G401 (cell line): ENCODE measurements around the gene ZGPAT. TPM values are rescaled to one million over a fixed set of nuclear protein-coding genes. Genes with fewer than 3 reads are reported as not detected.
"Not testable (repeated sequence)": the region's sequence is repeated elsewhere in the genome, so short reads cannot be mapped to it uniquely, and the experiment has no call there.

Experiments used
- DNase-seq: peaks from one replicate; pipeline ENCODE4 v3.0.0-alpha.2; 2015; ENCODE audit warnings: low spot score
- in situ Hi-C: cut with HindIII; loops from 2 replicates; pipeline ENCODE4 v1.10.0; 2016; ENCODE audit warnings: low sequenced_read_pairs, mixed read lengths
- total RNA-seq: library from RNA; depleted of rRNA; stranded (reverse); fragments of >200 nt; shearing (Covaris generic); gene quantifications from 2 replicates; pipeline ENCODE4 v1.2.3, GENCODE V29; 2014

Gene ZGPAT
- total RNA-seq, 1 experiment from 2014 or later = 52.7 TPM

DNA sequence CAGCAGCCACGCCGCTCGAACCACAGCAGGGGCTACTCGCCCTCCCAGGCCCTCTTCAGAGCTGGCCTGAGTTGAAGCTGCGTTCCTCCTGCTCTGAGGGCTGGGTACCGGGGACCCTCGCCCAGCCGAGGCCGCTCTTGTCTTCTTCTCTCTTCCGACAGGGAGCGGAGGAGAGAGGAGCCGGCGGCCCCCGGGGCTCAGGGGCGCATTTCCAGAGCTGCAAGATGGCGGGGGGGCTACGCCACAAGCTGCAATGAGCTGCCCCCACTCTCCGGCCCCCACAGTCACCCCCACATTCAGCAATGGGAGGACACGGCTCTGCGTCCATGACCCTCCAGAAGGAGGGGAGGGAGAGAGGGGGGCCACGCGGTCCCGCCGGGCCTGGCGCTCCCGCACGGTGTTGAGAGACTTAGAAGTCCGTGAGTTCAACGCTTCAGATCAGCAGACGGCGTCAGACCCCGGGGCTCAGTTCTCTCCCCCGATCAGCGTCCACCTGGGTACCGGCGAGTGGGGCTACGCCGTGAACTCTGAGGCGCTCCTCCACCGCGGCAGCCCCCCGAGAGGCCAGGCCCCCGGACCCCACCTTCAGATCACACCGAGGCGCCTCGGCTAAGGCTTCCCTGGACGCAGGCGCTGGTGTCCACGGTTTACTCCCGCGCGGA is 63.3 kb downstream of the ZGPAT start:
- no peak for DNase-seq
- in situ Hi-C loops = no loop called here

DNA sequence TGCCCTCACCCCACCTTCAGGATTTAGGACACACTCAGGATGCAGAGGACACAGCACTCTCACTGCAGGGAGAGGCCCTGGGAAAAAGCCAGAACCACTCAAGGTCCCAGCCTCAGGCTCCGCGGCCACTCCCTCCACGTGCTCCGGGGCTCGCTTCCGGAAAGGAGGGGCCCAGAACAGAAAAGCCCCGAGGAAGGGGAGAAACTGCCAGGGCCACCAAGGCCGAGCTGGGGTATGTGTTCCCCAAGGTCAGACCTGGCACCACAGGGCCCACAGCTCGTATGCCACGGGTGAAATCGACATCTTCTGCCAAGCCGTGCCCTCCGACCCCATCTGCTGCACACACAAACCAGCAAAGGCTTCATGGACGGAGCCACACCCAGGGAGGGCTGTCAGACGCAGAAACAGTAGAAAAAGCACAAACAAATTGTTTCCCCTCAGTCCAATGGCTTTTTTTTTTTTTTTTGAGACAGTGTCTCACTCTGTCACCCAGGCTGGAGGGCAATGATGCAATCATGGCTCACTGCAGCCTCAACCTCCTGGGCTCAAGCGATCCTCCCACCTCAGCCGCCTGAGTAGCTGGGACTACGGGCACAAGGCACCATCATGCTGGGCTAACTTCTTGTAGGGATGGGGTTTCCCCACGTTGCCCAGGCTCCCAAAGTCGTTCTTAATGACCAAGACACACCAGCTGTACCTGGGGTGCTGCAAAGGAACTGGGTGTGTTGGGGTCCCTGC is 65.1 kb downstream of the ZGPAT start:
- in situ Hi-C loops = no loop called here
- DNase-seq = peak; percentile 32

DNA sequence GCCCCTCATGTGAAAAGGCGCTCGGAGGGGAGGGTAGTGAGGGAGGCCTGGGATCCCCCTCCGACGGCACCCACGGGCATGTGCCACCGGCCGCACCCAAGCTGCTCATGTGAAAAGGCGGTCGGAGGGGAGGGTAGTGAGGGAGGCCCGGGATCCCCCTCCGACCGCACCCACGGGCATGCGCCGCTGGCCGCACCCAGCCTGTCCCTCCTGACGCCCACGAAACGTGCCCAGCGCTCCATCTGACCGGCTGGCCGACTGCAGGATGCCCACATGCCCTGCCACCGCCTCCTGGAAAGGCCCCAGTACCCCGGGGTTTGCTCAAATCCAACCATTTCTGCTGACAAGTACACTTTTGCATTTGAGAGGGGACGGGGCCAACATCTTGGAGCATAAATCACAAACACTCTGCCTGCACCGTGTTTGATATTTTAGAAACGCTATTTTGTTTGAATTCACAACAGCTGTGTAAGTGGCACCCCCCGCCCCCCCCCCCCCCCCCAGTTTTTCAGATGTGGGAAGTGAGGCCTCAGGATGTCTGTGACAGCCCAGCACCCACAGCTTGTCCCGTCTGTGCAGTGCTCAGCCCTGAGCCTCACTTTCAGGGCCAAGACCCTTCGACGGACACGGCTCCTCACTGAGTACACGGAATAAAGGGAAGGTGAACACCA is 65.9 kb downstream of the ZGPAT start:
- in situ Hi-C loops = no loop called here
- peak; percentile 46 for DNase-seq

GRCh38 chr20:63774306-63774705 is 66.5 kb downstream of the ZGPAT start:
- in situ Hi-C loops = no loop called here
- DNase-seq = peak; percentile 48

GRCh38 chr20:63775096-63775978 is 67.5 kb downstream of the ZGPAT start:
- peak; percentile 63 for DNase-seq
- in situ Hi-C loops = no loop called here

GRCh38 chr20:63776875-63777274 is 69.0 kb downstream of the ZGPAT start:
- DNase-seq, in situ Hi-C loops: not testable (repeated sequence)

GRCh38 chr20:63777614-63778013 is 69.8 kb downstream of the ZGPAT start:
- in situ Hi-C loops = no loop called here
- no peak for DNase-seq

DNA sequence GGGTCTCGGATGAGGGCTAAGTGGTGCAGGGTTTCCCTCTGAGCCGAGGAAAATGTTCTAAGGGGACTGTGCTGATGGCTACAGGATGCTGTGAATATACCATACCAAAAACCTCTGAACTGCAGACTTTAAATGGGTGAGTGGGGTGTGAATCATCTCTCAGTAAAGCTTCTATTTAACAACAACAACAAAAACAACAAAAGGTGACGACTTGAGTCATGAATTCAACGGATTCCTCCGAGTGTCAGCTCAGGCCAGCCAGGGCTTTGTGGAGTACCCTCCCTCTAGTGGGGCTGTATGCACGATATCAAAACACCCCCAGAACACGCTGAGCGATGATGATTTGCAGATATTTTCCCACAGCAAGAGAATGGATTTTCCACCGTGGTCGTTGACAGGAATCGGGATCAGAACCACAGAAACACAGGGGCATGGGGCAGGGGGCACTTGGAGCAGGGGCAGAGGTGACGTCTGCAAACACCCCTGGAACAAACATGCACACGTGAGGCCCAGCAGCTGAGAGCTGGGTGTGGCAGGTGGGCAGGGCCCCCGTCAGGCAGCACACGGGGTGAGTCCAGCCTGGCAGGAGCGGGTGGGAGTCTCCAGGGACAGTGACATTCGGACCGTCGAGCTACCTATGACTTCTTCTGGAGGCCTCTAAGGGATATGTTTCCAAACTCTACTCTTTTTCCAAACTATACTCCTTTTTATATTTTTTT is 70.4 kb downstream of the ZGPAT start:
- in situ Hi-C loops = no loop called here
- no peak for DNase-seq

GRCh38 chr20:63778857-63779256 is 71.0 kb downstream of the ZGPAT start:
- DNase-seq = no peak
- in situ Hi-C loops = no loop called here

DNA sequence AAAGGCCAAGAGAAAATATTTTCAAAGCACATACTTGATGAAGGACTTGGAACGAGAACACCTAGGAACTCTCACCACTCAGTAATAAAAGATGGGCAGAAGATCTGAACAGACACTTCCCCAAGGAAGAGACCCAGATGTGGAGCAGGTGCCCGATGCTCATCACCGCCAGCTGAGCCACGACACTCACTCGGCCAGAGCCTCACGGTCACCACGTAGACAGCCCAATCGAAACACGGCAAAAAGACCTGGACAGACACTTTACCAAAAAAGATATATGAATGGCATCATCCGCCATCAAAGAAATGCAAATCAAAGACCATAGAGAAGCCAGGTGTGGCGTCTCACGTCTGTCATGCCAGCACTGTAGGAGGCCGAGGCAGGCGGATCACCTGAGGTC is 73.3 kb downstream of the ZGPAT start:
- in situ Hi-C loops = loop anchor here (10.0 kb wide), 1 partner anchor 56 kb away; no protein-coding TSS in a partner anchor
- DNase-seq = no peak

- DNase-seq = peak; percentile 56
- in situ Hi-C loops = loop anchor here (10.0 kb wide), 1 partner anchor 57 kb away; no protein-coding TSS in a partner anchor
Measured at GRCh38 chr20:63782051-63782471, 74.2 kb downstream of the ZGPAT start.

- in situ Hi-C loops = loop anchor here (10.0 kb wide), 1 partner anchor 58 kb away; no protein-coding TSS in a partner anchor
- no peak for DNase-seq
Measured at GRCh38 chr20:63782521-63782971, 74.7 kb downstream of the ZGPAT start.

GRCh38 chr20:63783970-63784369 is 76.1 kb downstream of the ZGPAT start:
- in situ Hi-C loops = loop anchor here (10.0 kb wide), 1 partner anchor 59 kb away; no protein-coding TSS in a partner anchor
- no peak for DNase-seq

DNA sequence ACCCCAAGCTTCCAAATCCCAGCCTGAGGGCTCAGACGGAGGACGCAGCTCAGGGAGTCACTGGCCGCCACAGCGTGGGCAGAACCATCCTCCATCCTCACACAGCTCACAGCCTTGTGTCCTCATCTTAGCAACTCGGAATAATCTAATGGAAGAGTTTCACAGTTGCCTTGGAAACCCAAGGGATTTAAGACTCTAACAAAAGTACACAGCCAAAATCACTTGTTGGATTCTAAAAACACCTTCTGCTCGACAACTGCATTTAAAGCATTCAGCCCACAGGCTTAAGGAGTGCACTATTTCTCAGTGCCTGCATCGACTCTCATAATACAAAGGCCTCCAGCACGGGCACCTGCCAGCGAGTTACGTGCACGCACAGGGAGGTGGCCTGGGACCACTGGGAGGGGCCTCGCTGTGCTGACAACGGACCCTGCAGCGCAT is 77.9 kb downstream of the ZGPAT start:
- in situ Hi-C loops = loop anchor here (10.0 kb wide), 1 partner anchor 61 kb away; no protein-coding TSS in a partner anchor
- DNase-seq = no peak
